GM12878 (cell line): Measurements from ENCODE around the gene RSPH1. TPM values are rescaled to one million over a fixed set of nuclear protein-coding genes. Genes with fewer than 3 reads are reported as not detected.

Experiments
- ASH2L ChIP-seq: fragments of 300-600, 200-600 bp; sonication (generic); IDR thresholded peaks from 2 replicates; pipeline ENCODE4 v1.6.1; 2017; ENCODE audit warnings: low read depth, mild to moderate bottlenecking, borderline replicate concordance
- ATF7 ChIP-seq: fragments of 450-650 bp; IDR thresholded peaks from 2 replicates; pipeline ENCODE4 v1.6.1; 2016; ENCODE audit warnings: low read depth, mild to moderate bottlenecking
- CBFB ChIP-seq: IDR thresholded peaks from 2 replicates; pipeline ENCODE4 v1.6.1; 2016; ENCODE audit warnings: antibody characterized with exemption, low read depth
- CBX3 ChIP-seq: fragments of 200-600 bp; sonication (generic); IDR thresholded peaks from 2 replicates; pipeline ENCODE4 v1.6.1; 2016; ENCODE audit warnings: low read depth, borderline replicate concordance
- EZH2 ChIP-seq: IDR thresholded peaks from 2 replicates; pipeline ENCODE4 v1.6.1; 2012; ENCODE audit warnings: low read depth, mild to moderate bottlenecking, control low read depth, inconsistent platforms, low read length, borderline replicate concordance; ENCODE audit not compliant: control insufficient read depth
- FOS ChIP-seq: IDR thresholded peaks from 3 replicates; pipeline ENCODE4 v1.6.1; 2011; ENCODE audit warnings: borderline replicate concordance; ENCODE audit not compliant: insufficient read length; ENCODE audit errors: extremely low read depth
- FOXK2 ChIP-seq: fragments of 450-650 bp; IDR thresholded peaks from 2 replicates; pipeline ENCODE4 v1.6.1; 2017; ENCODE audit warnings: mild to moderate bottlenecking, moderate library complexity
- IKZF2 ChIP-seq, 2 experiments: fragments of 450-650 bp; IDR thresholded peaks; 2 replicates each; pipeline ENCODE4 v1.6.1; 2017; ENCODE audit warnings: mild to moderate bottlenecking in 2 of 2, moderate library complexity in 2 of 2
- KDM1A ChIP-seq: fragments of 200-600 bp; sonication (generic); IDR thresholded peaks from 2 replicates; pipeline ENCODE4 v1.6.1; 2016; ENCODE audit warnings: borderline replicate concordance
- MAX ChIP-seq: IDR thresholded peaks from 2 replicates; pipeline ENCODE4 v1.6.1; 2012; ENCODE audit warnings: low read depth, low read length, improper control_type of control experiment
- MYC ChIP-seq: IDR thresholded peaks from 2 replicates; pipeline ENCODE4 v1.6.1; 2011; ENCODE audit warnings: mild to moderate bottlenecking, low read length, moderate library complexity, inconsistent platforms; ENCODE audit not compliant: insufficient read depth, insufficient replicate concordance, insufficient read length, severe bottlenecking
- NR2C1 ChIP-seq: fragments of 450-650 bp; IDR thresholded peaks from 2 replicates; pipeline ENCODE4 v1.6.1; 2017; ENCODE audit warnings: antibody characterized with exemption, mild to moderate bottlenecking, moderate library complexity
- NR2C2 ChIP-seq: IDR thresholded peaks from 2 replicates; pipeline ENCODE4 v1.6.1; 2011; ENCODE audit warnings: borderline replicate concordance, low read depth; ENCODE audit not compliant: control insufficient read depth, insufficient read length
- NR2F1 ChIP-seq: fragments of 450-650 bp; conservative IDR thresholded peaks from 2 replicates; pipeline ENCODE4 v1.6.1; 2017; ENCODE audit warnings: mild to moderate bottlenecking
- NRF1 ChIP-seq: conservative IDR thresholded peaks from 2 replicates; pipeline ENCODE4 v1.6.1; 2011; ENCODE audit warnings: mild to moderate bottlenecking, low read depth, low read length, improper control_type of control experiment
- SIN3A ChIP-seq: IDR thresholded peaks from 2 replicates; pipeline ENCODE4 v1.6.1; 2012; ENCODE audit warnings: low read depth, low read length, improper control_type of control experiment
- SMARCA5 ChIP-seq: fragments of 450-650 bp; IDR thresholded peaks from 2 replicates; pipeline ENCODE4 v1.6.1; 2017; ENCODE audit warnings: mild to moderate bottlenecking
- TAF1 ChIP-seq: IDR thresholded peaks from 2 replicates; pipeline ENCODE4 v1.6.1; 2011; ENCODE audit warnings: mild to moderate bottlenecking, low read depth, low read length, borderline replicate concordance
- YY1 ChIP-seq: IDR thresholded peaks from 2 replicates; pipeline ENCODE4 v1.6.1; 2011; ENCODE audit warnings: low read depth, mild to moderate bottlenecking, low read length
- ZNF217 ChIP-seq: fragments of 450-650 bp; IDR thresholded peaks from 2 replicates; pipeline ENCODE4 v1.6.1; 2017; ENCODE audit warnings: antibody characterized with exemption, mild to moderate bottlenecking
- ZNF274 ChIP-seq: IDR thresholded peaks from one replicate; pipeline ENCODE4 v1.8.0; 2011; ENCODE audit not compliant: insufficient read length, insufficient read depth
- ZNF622 ChIP-seq: fragments of 450-650 bp; IDR thresholded peaks from 2 replicates; pipeline ENCODE4 v1.6.1; 2017; ENCODE audit warnings: mild to moderate bottlenecking, inconsistent platforms
- ZNF687 ChIP-seq: fragments of 450-650 bp; IDR thresholded peaks from 2 replicates; pipeline ENCODE4 v1.6.1; 2017; ENCODE audit warnings: mild to moderate bottlenecking, moderate library complexity
- ZSCAN29 ChIP-seq: fragments of 450-650 bp; IDR thresholded peaks from 2 replicates; pipeline ENCODE4 v1.6.1; 2017; ENCODE audit warnings: mild to moderate bottlenecking, moderate library complexity
- polyA plus RNA-seq, 11 experiments: library from polyadenylated mRNA; depleted of rRNA in 4 of 11; unstranded in 6 of 11; stranded (reverse) in 5 of 11; fragments of >200 nt; fragmentation: Nextera tagmentation in 4 of 11; fragmentation: Illumina TruSeq in 1 of 11; extraction: Ambion mirVana in 4 of 11; extraction: Trizol in 1 of 11; gene quantifications; 1 replicate in 1 of 11; 2 replicates in 10 of 11; pipeline versions ENCODE4 v1.2.1 to v1.2.3, GENCODE V29; 2011 to 2016; ENCODE audit warnings: inconsistent platforms in 2 of 11, missing spikeins in 2 of 11, low read depth in 1 of 11
- total RNA-seq, 4 experiments: library from RNA; depleted of rRNA in 3 of 4; stranded (reverse); fragments of >200 nt in 3 of 4; fragmentation: Illumina TruSeq in 1 of 4; extraction: Trizol in 1 of 4; gene quantifications; 2 replicates each; pipeline versions ENCODE4 v1.2.1 to v1.2.3, GENCODE V29; 2013 to 2021
- TF ChIP-seq, protein P1 (sequence below): fragments of 450-650 bp; IDR thresholded peaks from 2 replicates; pipeline ENCODE4 v1.6.1; 2017; ENCODE audit warnings: mild to moderate bottlenecking
- TF ChIP-seq, protein P2 (sequence below): fragments of 450-650 bp; IDR thresholded peaks from 2 replicates; pipeline ENCODE4 v1.6.1; 2017; ENCODE audit warnings: mild to moderate bottlenecking, low read depth, inconsistent platforms; ENCODE audit not compliant: poor library complexity, severe bottlenecking

The RSPH1 gene
- total and polyA plus RNA-seq, 10 of the 15 experiments (the other 5 are each of a cell fraction or from before 2014, with no cell fraction given), result 0.11 to 1.4 (median 0.38) TPM

GRCh38 chr21:42423197-42423675 lies 72.8 kb downstream of the RSPH1 start (continued):
- TF ChIP-seq ZNF687, result peak; percentile 79
- no peak for TF ChIP-seq NR2C2
- no peak for TF ChIP-seq CBFB
- TF ChIP-seq NR2F1, result no peak
- TF ChIP-seq MYC, result no peak
- no peak for TF ChIP-seq ZNF622
- TF ChIP-seq TAF1, result no peak
- TF ChIP-seq SIN3A, result no peak
- TF ChIP-seq, protein P1, sequence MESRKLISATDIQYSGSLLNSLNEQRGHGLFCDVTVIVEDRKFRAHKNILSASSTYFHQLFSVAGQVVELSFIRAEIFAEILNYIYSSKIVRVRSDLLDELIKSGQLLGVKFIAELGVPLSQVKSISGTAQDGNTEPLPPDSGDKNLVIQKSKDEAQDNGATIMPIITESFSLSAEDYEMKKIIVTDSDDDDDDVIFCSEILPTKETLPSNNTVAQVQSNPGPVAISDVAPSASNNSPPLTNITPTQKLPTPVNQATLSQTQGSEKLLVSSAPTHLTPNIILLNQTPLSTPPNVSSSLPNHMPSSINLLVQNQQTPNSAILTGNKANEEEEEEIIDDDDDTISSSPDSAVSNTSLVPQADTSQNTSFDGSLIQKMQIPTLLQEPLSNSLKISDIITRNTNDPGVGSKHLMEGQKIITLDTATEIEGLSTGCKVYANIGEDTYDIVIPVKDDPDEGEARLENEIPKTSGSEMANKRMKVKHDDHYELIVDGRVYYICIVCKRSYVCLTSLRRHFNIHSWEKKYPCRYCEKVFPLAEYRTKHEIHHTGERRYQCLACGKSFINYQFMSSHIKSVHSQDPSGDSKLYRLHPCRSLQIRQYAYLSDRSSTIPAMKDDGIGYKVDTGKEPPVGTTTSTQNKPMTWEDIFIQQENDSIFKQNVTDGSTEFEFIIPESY, result no peak
- TF ChIP-seq KDM1A, result no peak
- no peak for TF ChIP-seq SMARCA5
- no peak for TF ChIP-seq EZH2
- peak; percentile 86 to 88 for TF ChIP-seq IKZF2 (IDR thresholded peaks at IDR 0.05)
- TF ChIP-seq ATF7, result peak; percentile 82
- TF ChIP-seq, protein P2, sequence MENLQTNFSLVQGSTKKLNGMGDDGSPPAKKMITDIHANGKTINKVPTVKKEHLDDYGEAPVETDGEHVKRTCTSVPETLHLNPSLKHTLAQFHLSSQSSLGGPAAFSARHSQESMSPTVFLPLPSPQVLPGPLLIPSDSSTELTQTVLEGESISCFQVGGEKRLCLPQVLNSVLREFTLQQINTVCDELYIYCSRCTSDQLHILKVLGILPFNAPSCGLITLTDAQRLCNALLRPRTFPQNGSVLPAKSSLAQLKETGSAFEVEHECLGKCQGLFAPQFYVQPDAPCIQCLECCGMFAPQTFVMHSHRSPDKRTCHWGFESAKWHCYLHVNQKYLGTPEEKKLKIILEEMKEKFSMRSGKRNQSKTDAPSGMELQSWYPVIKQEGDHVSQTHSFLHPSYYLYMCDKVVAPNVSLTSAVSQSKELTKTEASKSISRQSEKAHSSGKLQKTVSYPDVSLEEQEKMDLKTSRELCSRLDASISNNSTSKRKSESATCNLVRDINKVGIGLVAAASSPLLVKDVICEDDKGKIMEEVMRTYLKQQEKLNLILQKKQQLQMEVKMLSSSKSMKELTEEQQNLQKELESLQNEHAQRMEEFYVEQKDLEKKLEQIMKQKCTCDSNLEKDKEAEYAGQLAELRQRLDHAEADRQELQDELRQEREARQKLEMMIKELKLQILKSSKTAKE, result no peak
- no peak for TF ChIP-seq ASH2L
- TF ChIP-seq CBX3, result no peak
- no peak for TF ChIP-seq ZSCAN29
- no peak for TF ChIP-seq NR2C1
- no peak for TF ChIP-seq MAX
- no peak for TF ChIP-seq ZNF274
- no peak for TF ChIP-seq YY1
- no peak for TF ChIP-seq FOS
- TF ChIP-seq ZNF217, result no peak
- TF ChIP-seq NRF1, result no peak
- TF ChIP-seq FOXK2, result no peak
